ENCODE measurements around the gene WSCD1.

Gene WSCD1

DNA sequence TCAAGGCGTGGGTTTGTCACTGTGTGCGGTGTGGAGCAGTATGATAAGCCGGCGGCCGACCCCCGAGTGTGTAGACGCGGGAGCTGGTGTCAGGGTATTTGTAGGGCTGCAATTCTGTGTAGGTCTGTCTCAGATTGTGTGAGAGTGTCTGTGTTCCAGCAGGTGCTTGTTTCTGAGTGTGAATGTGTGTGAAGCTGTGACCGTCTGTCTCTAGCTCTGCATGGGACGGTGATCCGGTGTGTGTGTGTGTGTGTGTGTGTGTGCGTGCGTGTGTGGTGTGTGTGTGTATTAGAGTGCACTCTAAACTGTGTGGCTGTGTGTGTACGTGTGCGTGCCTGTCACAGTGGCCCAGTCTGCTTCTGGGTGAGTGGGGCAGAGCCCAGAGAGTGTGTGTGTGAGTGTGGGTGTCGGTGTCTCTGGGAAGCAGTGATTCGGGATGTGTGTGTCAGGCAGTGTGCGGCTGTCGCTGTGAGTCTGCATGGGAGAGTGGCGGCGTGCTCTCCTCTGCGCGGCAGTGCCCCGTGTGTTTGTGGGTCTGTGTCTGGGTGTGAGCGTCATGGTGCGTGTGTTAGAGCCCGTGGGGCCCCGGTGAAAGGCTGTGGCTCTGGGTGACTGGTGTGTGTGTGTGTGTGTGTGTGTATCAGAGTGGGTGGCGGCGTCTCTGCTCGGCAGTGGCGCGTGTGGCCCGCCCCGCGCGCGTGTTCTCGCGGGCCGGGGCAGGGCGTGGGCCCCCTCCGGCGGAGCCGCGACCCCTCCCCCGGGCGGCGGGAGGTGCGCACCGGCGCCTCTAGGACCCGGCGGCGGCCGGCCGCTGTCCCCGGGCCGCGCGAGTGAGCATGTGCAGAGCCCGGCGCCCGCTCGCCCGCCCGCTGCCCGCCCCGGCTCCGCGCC is at the start of gene WSCD1:
Gene WSCD1, plus strand, starts transcription at position 841 of the 891 bp plus-strand sequence. CDS start 10,280 bp downstream, outside the sequence.
- DNase-seq = no peak

DNA sequence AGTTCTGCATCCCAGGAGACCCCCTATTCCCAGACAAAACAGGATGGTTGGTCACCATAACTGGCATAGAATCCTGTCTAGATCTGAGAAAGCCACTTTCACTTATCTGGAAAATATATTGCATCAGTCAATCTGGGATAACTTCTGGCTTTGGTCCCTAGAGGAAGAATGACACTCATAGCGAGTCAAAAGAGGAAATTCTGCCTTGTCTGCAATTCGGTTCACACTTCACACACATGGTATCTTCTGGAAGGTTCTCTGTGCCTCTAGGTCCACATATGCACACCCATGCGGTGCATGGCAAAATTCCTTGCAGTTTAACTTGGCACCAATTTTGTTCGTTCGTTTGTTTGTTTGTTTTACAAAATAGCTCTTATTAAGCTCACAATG is 49.2 kb upstream of the WSCD1 start:
- no peak for DNase-seq

DNA sequence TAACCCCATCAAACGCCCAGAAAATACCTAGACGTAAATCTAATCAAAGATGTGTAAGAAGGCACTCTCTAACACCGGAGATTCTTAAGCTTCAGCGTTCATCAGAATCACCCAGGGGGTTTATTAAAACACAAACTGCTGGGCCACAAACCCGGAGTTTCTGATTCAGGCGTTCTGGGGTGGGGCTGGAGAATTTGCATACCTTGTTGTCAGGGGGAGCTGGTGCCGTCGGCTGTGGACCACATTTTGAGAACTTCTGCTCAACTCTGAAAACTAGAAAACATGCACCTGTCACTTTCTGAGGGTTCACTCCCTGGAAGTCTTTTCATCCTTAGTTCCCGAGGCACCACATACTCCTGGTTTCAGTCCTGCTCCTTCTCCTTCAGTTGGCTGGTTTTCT is 48.6 kb upstream of the WSCD1 start:
- no peak for DNase-seq

DNA sequence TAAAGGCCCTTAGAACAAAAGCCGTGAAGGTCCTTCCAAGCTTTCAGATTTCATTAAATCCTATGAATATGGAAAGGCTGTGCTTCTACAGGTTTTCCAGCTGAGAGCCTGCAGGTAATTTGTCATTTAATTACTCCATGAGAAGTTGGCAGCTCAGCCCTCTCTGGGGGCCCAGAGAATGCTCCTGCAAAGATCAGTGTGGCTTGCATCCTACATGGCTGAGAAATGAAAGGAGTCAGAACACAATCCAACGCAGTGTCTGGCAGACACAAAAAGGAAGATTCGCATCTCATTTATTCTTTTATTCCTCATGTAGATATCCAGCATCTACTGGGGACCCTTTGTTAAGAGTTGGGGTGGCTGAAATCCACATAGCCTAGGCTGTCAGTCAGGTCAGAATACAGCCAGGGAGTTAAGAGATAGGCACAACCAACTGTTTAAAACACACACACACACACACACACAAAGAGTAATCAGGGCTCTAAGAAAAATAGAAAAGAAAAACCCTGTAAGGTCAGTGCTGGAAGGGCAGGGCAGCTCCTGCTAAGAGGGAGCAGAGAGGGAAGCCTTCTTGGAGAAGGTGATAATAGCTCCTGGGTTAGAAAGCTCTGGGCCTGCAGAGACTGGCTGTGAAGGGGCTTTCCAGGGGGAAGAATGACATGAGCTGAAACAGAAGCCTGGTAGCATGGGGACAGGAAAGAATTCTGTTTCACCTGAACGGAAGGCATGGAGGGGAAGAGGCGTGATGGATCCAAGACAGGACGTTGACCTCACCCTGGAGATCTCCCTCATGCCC is 46.9 kb upstream of the WSCD1 start:
- no peak for DNase-seq

DNA sequence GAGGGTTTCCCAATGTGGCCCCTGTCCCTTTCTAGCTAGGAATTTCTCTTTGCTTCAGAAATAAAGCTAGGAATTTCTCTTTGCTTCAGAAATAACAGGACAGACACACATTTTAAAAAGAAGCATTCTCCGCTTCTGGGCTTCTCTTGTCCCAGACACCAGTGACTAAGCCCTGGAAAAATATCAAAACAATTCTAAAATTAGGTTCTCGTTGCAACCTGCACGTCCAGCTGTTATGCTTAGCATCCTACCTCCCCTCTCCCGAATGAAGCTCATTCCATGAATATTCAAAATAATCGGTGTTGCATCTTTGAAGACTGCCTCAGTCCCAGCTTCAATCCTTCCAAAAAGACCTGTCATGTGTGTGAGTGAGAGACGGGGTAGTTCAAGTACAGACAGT is 45.6 kb upstream of the WSCD1 start:
- no peak for DNase-seq

DNA sequence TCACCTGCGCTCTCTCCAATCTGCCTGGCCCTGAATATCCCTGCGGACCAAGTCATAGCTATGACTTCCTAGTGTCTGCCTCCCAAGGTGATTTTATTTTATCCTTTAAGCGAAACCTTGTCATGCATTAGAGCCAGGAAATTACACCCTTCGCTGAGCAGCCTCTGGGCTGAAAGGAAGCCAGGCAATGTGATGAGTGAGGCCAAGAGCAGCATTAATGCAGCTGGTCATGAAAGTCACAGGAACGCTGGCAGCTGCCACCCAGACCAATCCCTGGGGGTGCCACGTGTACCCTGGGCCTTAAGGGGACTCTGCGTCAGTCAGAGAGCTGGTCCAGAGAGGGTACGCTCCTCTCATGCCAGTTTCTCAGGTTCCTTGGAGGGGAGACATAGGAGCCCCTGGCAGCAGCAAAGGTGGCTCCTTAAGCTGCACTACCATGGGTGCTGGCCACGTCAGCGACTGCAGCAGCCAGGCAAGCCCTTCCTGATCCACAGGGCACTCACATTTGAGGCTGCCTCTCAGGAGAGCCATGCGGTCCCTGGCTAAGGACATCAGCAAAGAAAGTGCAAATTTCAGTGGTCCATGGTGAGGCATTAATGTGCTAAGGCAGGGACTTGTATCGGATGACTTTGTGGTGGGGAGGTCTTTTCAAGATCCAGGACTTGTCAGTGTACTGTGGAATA is 42.7 kb upstream of the WSCD1 start:
- DNase-seq = no peak

DNA sequence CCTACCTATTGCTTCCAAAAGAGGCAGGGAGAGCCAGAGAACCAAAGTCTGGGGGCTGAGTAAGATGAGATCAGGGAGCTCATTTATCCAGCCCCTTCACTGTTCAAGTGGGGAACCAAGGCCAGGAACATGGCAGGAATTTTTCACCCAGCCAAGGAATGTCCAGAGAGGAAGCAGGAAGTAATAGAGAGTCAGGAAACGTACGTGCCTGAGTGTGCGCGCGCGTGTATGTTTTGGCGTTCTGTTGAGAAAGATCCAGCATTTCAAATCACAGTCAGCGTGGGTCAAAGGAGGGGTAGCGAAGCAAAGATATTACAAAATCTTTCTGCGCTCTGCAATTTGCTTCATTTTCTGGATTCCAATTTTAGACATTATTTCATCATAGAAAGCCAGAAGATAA is 41.9 kb upstream of the WSCD1 start:
- DNase-seq = no peak

DNA sequence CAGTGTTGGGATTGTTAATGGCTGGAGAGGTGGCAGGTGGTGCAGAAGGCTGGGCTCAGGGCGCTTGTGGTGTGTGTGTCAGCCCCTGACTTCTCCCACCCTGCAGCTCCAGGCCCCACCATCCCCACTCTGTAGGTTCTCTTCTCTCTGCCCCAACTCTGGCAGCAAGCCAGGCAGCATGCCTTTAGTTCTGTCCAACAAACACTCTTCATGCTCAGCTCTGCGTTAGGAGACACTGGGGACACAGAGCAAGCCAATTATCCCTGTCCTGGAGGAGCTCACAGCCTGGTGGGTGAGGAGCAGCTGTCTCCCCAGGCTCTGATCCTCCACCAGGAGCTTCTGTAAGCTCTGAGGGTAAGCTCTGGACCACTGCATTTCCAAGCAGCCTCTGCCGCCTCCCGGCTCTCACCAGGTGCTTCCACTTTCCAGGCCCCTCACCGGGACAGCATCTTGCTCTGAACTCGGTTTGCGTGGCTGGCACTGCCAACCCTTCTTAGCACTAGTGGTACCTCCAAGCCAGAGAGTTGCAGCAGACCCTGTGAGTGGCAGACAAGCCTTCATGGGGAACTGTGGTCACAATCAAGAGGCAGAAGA is 34.3 kb upstream of the WSCD1 start:
- DNase-seq = no peak

DNA sequence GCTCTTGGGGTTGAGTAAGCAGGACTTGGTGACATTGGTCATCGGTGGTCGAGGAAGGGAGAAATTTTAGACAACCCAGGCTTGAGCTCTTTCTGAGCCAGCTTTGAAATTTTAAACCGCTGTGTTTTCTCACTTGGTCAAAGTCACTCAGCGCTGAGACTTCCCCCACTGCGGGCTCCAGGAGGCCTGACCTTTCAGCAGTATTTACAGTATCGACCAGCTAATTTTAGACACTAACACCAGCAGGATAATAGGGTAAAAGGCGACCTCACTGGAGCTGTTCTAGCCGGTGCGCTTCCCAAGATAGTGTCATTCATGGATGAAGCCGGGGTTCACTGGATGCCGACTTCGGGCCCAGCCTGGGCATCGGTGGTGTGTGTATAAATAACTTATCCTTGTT is 29.7 kb upstream of the WSCD1 start:
- no peak for DNase-seq

DNA sequence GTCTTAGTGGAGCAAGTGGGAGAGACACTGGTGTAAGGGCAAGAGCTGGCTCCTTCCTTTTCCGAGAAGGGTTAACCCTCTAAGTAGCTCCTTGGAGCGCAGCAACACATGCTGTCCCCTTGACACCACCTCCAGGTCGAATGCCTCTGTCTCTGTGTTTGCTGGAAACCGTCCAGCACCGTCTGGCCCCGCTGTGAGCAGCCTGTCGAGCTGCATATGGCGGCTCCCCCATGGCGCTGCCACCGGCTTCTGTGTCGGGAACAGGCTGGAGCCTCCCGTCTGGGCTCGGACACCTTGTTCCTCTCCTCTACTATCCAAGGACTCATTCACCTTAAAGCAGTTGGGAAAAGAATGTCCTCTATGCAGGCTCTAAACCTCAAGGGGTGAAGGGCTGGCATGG is 28.9 kb upstream of the WSCD1 start:
- DNase-seq = no peak

DNA sequence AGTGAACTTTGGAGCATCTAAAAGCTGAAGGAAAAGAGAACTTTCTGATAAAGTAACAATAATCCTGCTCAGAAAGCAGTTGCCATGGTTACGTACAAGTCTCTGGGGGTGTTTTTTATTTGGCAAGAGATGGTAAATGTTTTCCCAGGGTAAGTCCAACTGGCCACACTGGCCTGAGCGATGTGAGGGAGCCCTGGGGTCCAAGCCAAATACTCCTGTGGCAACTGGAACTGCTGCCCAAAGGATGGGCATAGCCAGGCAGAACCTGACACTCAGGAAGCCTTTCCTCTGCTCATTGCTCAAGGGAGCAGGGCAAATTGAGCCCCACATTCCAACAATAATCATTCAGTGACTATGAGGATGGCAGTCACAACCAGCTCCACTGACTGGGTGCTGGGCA is 26.8 kb upstream of the WSCD1 start:
- no peak for DNase-seq

DNA sequence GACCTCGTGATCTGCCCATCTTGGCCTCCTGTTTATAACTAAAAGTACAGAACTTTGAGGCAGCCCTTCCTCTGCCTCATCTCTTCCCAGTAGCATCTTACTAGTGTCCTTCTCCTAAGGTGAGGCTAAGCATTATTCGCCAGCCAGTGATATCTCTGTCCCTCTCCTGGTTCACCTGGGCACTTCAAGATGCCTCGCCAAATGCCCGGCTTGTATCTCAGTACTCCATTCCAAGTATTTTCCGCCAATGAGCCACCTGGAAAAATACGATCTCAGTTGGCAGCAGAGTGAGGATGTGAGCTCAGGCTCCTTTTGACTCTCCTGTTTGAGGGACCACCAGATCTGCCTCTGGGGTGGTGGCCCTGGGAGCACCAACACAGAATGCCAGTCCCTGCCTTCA is 25.9 kb upstream of the WSCD1 start:
- DNase-seq = no peak

DNA sequence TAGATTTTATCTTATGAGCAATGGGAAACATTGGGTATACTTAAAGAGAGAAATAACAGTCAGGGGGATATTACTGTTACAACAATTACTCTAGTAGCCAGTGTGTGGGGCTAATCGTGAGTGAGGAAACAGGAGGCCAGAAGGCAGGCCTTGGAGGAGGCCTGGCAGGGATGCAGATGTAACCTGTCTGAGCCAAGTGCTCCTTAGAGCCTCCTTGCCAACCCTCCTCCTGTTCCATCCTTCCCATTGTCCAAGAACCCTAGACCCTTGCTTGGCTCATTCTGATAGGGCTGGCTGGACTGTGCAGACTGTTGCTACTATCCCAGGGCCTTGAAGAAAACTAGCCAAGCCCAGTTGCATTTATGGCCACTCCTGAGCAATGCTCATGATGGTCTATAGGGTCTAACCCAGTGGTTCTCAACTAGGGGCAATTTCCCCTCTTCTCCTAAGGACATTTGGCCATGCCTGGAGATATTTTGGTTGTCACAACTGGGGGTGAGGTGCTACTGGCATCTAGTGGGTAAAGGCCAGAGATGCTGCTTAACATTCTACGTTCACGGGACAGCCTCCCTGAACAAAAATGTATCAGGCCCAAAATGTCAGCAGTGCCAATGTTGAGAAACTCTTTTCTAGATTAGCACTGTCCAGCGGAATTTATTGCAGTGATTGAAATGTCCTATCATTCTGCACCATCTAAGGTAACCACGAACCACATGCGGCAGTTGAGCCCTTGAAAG is 24.4 kb upstream of the WSCD1 start:
- no peak for DNase-seq

DNA sequence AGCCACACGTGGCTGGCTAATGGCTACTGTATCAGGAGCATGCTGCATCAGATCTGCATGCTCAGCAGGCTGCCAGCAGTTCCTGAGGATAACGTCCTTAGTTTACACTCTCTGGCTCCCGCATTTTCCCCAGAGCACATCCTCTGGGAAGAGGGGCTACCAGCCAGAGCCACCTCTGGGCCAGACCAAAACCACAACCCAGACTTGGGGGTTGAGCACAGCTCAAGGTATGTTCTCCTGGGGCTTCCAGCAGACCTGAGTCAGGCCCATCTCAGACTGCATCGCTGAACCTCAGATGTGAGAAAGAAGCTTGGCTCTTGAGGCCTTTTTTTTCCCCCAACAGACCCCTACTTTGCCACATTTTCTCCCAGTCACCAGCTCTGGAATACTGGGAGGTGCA is 23.7 kb upstream of the WSCD1 start:
- no peak for DNase-seq

DNA sequence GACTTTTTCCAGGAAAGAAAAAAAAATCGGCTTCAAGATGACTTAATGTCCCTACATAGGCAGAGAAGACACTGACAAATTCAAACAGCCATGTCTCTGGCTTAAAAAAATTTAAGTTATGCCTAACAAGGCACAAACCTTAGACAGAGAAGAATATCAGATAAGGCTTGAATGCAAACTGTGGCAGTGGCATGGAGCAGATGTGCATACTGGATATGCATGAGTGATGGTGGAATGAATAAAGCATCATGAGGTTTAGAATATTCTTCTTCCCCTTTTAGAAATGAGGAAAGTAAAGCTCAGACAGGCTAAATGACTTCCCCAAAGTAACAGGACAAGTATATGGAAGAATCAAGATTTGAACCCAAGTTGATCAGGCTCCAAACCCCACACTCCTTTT is 23.2 kb upstream of the WSCD1 start:
- no peak for DNase-seq

DNA sequence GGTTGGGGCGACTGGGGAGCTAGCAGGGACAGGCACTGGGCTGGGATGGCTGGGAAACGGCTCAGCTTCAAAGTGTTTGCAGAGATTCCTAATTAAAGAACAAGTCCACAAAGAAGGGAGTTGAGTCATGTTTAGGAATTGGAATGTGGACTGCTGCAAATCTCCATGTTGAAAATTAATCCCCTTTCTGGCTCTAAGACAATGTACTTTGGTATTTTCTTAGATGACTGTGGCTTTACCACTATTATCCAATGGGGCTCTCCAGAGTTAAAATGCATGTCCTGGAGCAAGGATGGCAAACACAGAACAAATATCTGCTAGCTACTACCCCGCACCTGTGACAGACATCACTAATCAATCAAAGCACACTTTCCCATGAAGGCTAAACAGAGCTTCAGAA is 22.2 kb upstream of the WSCD1 start:
- no peak for DNase-seq

DNA sequence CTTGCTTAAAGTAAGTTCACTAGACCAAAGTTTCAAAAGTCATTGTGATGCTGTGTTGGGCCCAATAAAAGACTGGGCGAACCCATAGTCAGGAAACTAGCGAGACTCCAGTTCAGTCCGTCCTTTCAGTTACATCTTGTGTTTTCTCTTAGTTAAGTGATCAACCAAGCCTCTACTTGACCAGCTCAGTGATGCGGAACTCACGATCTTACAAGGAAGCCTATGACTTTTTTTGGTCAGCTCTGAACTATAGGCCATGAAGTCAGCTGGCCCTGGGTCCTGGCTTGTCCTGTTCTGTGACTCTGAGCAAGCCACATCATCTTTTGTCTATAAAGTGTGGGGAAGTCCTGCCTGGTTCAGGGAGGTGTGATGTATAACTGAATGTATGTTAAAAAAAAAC is 21.7 kb upstream of the WSCD1 start:
- no peak for DNase-seq

DNA sequence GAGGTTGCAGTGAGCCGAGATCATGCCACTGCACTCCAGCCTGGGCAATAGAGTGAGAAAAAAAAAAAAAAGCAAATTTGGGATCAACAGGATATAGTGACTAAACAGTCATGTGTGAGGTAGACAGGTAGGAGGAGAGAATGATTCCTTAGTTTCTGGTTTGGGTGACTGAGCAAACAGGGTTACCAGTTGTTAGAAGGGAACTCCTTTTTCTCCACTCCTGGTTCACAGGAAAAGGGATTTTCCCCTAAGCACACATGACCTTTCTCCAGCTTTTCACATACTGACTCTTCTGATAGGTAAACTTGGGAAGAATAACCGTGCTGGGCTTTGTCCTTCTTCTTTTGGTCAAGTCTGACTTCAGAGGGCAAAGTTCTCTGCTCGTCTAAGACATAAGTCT is 17.3 kb upstream of the WSCD1 start:
- no peak for DNase-seq

DNA sequence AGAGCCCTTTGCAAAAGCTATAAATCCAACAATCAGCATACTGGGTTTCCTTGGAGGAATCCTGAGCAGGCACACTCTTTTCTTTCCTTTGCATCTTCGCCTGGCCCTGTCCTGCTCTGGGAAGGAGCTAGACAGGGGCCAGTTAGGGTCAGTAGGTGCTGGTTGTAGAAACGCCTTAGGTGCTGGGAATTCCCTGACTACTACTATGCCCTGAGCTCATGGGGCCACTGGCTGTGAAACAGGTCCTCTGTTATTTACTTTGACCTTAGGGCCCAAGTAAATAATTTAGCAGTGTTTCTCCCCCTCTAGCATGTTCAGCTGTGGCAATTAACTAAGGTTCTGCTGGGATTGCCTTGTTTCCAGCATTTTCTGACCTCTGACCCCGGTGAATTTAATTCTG is 15.8 kb upstream of the WSCD1 start:
- no peak for DNase-seq

DNA sequence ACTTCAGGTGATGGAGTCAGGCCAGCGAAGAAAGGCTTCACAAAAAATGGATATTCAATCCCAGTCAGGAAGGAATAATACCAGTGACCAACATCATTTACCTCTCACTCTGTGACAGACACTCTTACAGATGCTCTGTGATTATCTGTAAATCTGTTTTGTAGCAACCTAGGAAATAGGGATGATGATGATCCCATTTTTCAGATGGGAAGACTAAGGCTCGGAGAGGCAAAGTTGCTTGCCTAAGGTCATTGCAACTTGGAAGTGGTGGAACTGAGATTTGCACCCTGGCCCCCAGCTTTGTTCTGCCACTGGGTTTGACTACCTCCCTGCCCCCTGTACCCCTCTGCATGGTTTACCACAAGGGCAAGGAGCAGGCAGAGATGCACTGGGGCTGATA is 14.1 kb upstream of the WSCD1 start:
- no peak for DNase-seq

DNA sequence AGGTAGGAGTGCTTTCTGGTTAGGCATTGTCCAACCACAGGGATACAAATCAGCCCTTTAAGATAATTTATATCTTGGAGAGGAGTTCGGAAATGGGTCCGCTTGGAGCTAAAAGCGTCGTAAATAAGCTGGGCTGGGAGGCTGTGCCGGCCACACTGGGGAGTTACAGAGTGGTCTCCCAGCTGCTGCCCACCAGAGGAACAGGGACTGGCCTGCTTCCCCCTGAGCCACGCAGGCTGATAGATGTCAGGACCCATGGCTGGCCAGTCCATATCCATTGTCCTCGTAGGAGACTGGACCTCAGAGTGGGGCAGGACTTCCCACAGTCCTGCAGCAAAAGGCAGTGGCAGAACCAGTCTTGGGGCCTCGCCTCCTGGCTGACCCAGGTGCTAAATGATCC is 12.6 kb upstream of the WSCD1 start:
- no peak for DNase-seq

DNA sequence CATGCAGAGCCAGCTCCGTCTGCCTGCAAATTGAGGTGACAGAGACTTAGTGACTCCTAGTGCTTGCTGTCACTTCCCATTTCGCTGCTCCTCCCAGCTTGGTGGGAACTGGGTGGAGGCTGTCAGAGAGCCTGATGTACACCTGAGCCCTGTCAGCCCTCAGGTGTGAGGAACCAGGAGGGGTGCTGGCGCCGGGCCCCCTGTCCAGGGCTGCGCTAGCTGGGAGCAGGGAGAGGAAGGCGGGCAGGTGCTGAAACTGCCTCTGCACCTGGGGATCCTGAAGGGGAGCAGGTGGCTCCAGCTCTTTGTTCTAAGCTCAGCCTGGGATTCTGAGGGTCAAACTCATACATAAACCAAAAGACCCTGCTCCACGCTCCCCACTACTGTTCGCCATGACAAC is 10.8 kb upstream of the WSCD1 start:
- DNase-seq = no peak

DNA sequence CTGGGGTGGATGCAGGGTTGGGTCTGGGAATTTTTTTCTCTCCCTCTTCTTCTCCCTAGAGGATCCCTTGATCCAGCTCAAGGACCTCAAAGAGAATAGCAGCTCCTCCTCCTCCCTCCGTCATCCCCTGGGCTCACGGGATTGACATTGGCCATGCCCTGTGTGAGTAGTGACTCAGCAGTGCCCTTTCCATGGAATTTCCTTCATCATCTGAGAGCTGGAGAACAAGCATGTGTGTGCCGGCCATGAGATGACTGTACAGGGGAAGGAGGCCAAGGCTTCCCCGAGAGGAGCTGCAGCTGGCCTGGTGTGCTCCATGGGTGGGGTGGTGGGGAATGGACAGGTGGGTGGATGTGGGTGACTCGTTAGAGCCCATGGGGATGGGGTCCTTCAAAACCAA is 8.9 kb upstream of the WSCD1 start:
- no peak for DNase-seq
